ENCODE measurements around the gene ZNF641. TPM values are rescaled to one million over a fixed set of nuclear protein-coding genes. Genes with fewer than 3 reads are reported as not detected.

The ZNF641 gene
- total RNA-seq, 1 experiment from 2014 or later, result 8.3 TPM

DNA sequence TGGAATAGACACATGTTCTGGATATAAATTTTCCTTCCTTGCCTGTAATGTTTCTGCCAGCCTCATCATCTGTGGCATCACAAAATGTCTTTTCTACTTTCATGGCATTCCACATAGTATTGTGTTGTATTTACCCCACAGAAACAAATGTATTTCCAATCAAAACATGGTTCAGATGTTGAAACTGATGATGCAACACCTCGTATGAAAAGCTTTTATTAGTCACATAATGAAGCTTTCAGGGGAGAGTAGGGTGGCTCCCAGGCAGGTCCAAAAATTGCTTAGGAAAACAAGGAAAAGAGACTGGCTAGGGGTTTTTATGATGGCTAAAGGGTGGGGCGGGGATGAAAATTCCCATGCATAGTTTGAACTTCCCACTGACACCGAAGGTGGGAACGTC lies 29.1 kb upstream of the ZNF641 start (continued):
- TF ChIP-seq, protein P1, sequence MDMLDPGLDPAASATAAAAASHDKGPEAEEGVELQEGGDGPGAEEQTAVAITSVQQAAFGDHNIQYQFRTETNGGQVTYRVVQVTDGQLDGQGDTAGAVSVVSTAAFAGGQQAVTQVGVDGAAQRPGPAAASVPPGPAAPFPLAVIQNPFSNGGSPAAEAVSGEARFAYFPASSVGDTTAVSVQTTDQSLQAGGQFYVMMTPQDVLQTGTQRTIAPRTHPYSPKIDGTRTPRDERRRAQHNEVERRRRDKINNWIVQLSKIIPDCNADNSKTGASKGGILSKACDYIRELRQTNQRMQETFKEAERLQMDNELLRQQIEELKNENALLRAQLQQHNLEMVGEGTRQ (CRISPR knock-in tag; IDR thresholded peaks at IDR 0.05), result no peak
- no peak for TF ChIP-seq TP53 (CRISPR knock-in tag; IDR thresholded peaks at IDR 0.05)

DNA sequence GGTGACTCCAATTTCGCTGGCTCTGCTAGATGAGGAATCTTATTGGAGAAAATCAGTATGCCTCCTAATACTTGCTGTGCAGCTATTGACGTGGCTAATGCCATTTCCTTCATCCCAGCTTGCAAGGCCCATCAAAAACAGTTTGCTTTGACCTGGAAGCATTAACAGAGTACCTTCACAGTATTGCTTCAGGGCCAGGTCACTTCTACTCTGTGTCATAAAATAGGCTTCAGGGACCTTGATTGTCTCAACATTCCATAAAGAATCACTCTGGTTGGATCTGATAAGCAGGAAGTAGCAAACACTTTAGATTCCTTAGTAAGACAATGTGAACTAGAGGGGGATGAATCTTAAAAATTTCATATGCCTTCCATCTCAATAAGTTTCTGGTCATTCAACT lies 26.9 kb upstream of the ZNF641 start:
- peaks cover 54% of the 10 kb centered on the region for H3K27me3 Mint-ChIP-seq (ENCODE audit: low read depth)
- no peak for TF ChIP-seq ZNF219 (CRISPR knock-in tag; IDR thresholded peaks at IDR 0.05; ENCODE audit: borderline replicate concordance)
- TF ChIP-seq, protein P2, sequence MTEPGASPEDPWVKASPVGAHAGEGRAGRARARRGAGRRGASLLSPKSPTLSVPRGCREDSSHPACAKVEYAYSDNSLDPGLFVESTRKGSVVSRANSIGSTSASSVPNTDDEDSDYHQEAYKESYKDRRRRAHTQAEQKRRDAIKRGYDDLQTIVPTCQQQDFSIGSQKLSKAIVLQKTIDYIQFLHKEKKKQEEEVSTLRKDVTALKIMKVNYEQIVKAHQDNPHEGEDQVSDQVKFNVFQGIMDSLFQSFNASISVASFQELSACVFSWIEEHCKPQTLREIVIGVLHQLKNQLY (CRISPR knock-in tag; IDR thresholded peaks at IDR 0.05), result no peak
- TF ChIP-seq ATF1 (CRISPR knock-in tag; IDR thresholded peaks at IDR 0.05), result no peak
- TF ChIP-seq ZBTB21 (CRISPR knock-in tag; IDR thresholded peaks at IDR 0.05; ENCODE audit: borderline replicate concordance), result no peak
- TF ChIP-seq CBFB (CRISPR knock-in tag; IDR thresholded peaks at IDR 0.05; ENCODE audit: low read depth), result no peak
- TF ChIP-seq MYBL2 (CRISPR knock-in tag; IDR thresholded peaks at IDR 0.05), result no peak
- no peak for TF ChIP-seq SMAD4 (CRISPR knock-in tag; IDR thresholded peaks at IDR 0.05)
- TF ChIP-seq GRHL2 (CRISPR knock-in tag; IDR thresholded peaks at IDR 0.05; ENCODE audit: insufficient replicate concordance, severe bottlenecking), result no peak
- TF ChIP-seq TP53 (CRISPR knock-in tag; IDR thresholded peaks at IDR 0.05), result no peak
- TF ChIP-seq SP1 (CRISPR knock-in tag; conservative IDR thresholded peaks at IDR 0.05), result no peak
- TF ChIP-seq, protein P3, sequence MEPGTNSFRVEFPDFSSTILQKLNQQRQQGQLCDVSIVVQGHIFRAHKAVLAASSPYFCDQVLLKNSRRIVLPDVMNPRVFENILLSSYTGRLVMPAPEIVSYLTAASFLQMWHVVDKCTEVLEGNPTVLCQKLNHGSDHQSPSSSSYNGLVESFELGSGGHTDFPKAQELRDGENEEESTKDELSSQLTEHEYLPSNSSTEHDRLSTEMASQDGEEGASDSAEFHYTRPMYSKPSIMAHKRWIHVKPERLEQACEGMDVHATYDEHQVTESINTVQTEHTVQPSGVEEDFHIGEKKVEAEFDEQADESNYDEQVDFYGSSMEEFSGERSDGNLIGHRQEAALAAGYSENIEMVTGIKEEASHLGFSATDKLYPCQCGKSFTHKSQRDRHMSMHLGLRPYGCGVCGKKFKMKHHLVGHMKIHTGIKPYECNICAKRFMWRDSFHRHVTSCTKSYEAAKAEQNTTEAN (CRISPR knock-in tag; IDR thresholded peaks at IDR 0.05), result no peak
- TF ChIP-seq JUN (CRISPR knock-in tag; IDR thresholded peaks at IDR 0.05), result no peak
- TF ChIP-seq, protein P4, sequence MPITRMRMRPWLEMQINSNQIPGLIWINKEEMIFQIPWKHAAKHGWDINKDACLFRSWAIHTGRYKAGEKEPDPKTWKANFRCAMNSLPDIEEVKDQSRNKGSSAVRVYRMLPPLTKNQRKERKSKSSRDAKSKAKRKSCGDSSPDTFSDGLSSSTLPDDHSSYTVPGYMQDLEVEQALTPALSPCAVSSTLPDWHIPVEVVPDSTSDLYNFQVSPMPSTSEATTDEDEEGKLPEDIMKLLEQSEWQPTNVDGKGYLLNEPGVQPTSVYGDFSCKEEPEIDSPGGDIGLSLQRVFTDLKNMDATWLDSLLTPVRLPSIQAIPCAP (CRISPR knock-in tag; IDR thresholded peaks at IDR 0.05), result no peak
- TF ChIP-seq, protein P5, sequence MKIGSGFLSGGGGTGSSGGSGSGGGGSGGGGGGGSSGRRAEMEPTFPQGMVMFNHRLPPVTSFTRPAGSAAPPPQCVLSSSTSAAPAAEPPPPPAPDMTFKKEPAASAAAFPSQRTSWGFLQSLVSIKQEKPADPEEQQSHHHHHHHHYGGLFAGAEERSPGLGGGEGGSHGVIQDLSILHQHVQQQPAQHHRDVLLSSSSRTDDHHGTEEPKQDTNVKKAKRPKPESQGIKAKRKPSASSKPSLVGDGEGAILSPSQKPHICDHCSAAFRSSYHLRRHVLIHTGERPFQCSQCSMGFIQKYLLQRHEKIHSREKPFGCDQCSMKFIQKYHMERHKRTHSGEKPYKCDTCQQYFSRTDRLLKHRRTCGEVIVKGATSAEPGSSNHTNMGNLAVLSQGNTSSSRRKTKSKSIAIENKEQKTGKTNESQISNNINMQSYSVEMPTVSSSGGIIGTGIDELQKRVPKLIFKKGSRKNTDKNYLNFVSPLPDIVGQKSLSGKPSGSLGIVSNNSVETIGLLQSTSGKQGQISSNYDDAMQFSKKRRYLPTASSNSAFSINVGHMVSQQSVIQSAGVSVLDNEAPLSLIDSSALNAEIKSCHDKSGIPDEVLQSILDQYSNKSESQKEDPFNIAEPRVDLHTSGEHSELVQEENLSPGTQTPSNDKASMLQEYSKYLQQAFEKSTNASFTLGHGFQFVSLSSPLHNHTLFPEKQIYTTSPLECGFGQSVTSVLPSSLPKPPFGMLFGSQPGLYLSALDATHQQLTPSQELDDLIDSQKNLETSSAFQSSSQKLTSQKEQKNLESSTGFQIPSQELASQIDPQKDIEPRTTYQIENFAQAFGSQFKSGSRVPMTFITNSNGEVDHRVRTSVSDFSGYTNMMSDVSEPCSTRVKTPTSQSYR (CRISPR knock-in tag; IDR thresholded peaks at IDR 0.05), result no peak
- TF ChIP-seq, protein P6, sequence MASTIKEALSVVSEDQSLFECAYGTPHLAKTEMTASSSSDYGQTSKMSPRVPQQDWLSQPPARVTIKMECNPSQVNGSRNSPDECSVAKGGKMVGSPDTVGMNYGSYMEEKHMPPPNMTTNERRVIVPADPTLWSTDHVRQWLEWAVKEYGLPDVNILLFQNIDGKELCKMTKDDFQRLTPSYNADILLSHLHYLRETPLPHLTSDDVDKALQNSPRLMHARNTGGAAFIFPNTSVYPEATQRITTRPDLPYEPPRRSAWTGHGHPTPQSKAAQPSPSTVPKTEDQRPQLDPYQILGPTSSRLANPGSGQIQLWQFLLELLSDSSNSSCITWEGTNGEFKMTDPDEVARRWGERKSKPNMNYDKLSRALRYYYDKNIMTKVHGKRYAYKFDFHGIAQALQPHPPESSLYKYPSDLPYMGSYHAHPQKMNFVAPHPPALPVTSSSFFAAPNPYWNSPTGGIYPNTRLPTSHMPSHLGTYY (CRISPR knock-in tag; IDR thresholded peaks at IDR 0.05), result no peak
- TF ChIP-seq ZNF671 (CRISPR knock-in tag; IDR thresholded peaks at IDR 0.05), result no peak
- TF ChIP-seq ELF4 (CRISPR knock-in tag; IDR thresholded peaks at IDR 0.05; ENCODE audit: low read depth), result no peak
- TF ChIP-seq PRRX2 (CRISPR knock-in tag; IDR thresholded peaks at IDR 0.05), result no peak
- TF ChIP-seq FOXK1 (CRISPR knock-in tag; IDR thresholded peaks at IDR 0.05), result no peak
- TF ChIP-seq, protein P7, sequence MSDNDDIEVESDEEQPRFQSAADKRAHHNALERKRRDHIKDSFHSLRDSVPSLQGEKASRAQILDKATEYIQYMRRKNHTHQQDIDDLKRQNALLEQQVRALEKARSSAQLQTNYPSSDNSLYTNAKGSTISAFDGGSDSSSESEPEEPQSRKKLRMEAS (CRISPR knock-in tag; IDR thresholded peaks at IDR 0.05), result no peak

More for the DNA sequence above, 26.9 kb upstream of the ZNF641 start:
- POLR2A ChIA-PET, result no interaction called here
- no peak overlapping the region for H3K27ac Mint-ChIP-seq
- H3K4me3 Mint-ChIP-seq, result no peak overlapping the region
- no peaks in the 10 kb centered on the region for H3K36me3 Mint-ChIP-seq
- CTCF ChIA-PET, result no interaction called here
- no peaks in the 10 kb centered on the region for H3K9me3 Mint-ChIP-seq
- no peak for DNase-seq (ENCODE audit: low spot score)
- H3K4me1 Mint-ChIP-seq, result no peaks in the 10 kb centered on the region
- ATAC-seq, result no peak
